HCT116 (cell line): ENCODE measurements around the gene TMEM150A. TPM values are rescaled to one million over a fixed set of nuclear protein-coding genes. Genes with fewer than 3 reads are reported as not detected.

Source experiments
- ATAC-seq: fragments of 200-7000 bp; cut with Tn5 transposase; 2 replicates; pipeline ENCODE4 v1.9.1; 2020; ENCODE audit warnings: mild to moderate bottlenecking, moderate library complexity
- BruUV-seq: library from RNA; stranded (reverse); fragments of 400-500 nt; replicated peaks from 2 replicates; lab custom pipeline; 2021; lab: Mats Ljungman, UMichigan
- CTCF ChIA-PET: fragments of 300-600 bp; sonication (Branson Sonifier 250); formaldehyde crosslinking; loops from one replicate; lab custom pipeline; 2021; ENCODE audit warnings: antibody characterized with exemption; lab: Charles Lee
- POLR2A ChIA-PET: fragments of 300-600, 350-600 bp; sonication (Branson Sonifier 250); formaldehyde crosslinking; loops from one replicate; lab custom pipeline; 2021; ENCODE audit warnings: antibody characterized with exemption; lab: Charles Lee
- RAD21 ChIA-PET, 2 experiments: fragments of 300-600 bp; sonication (Branson Sonifier 250); formaldehyde crosslinking; loops; one replicate each; lab custom pipeline; 2023; ENCODE audit warnings: low total read pairs in 2 of 2; ENCODE audit not compliant: uncharacterized antibody in 2 of 2, unreplicated experiment in 2 of 2, low non-redundant PET in 1 of 2; lab: Charles Lee
- DNase-seq: peaks from one replicate; pipeline ENCODE4 v3.0.0-alpha.2; 2010; ENCODE audit warnings: low read depth, low spot score
- H2AFZ ChIP-seq: fragments of 200-600 bp; shearing (Covaris generic), sonication (generic); 2 replicates; pipeline ENCODE4 v1.6.1; 2017; ENCODE audit warnings: low read depth, mixed run types, mixed read lengths, antibody characterized with exemption, low read length; ENCODE audit not compliant: poor library complexity, severe bottlenecking
- H3K27ac ChIP-seq: 2 replicates; pipeline ENCODE4 v1.5.1; 2012; ENCODE audit warnings: low read depth, low read length
- H3K27me3 ChIP-seq: fragments of 200-600 bp; sonication (generic); 2 replicates; pipeline ENCODE4 v1.6.1; 2016; ENCODE audit warnings: mixed run types, low read length, mixed read lengths; ENCODE audit not compliant: insufficient read depth
- H3K36me3 ChIP-seq, 2 experiments: fragments of 200-500 bp in 1 of 2; fragments of 200-600 bp in 1 of 2; sonication (Bioruptor generic) in 1 of 2; sonication (generic) in 1 of 2; 2 replicates each; pipeline versions ENCODE4 v1.5.1 to v1.6.1; 2014 to 2016; ENCODE audit warnings: low read length in 2 of 2, inconsistent platforms in 1 of 2, mixed read lengths in 1 of 2, mixed run types in 1 of 2; ENCODE audit not compliant: insufficient read depth in 2 of 2, control insufficient read depth in 1 of 2
- H3K4me1 ChIP-seq, 2 experiments: fragments of 200-600 bp in 1 of 2; sonication (generic) in 1 of 2; 2 replicates each; pipeline versions ENCODE4 v1.5.1 to v1.6.1; 2012 to 2017; ENCODE audit warnings: low read length in 2 of 2, inconsistent platforms in 1 of 2, mild to moderate bottlenecking in 1 of 2, mixed read lengths in 1 of 2, mixed run types in 1 of 2, moderate library complexity in 1 of 2; ENCODE audit not compliant: insufficient read depth in 2 of 2, control insufficient read depth in 1 of 2
- H3K4me2 ChIP-seq: fragments of 200-600 bp; sonication (generic); 2 replicates; pipeline ENCODE4 v1.6.1; 2017; ENCODE audit warnings: mixed run types, low read length, mixed read lengths
- H3K4me3 ChIP-seq, 2 experiments: fragments of 200-600 bp in 1 of 2; sonication (generic) in 1 of 2; replicated peaks in 1 of 2; 2 replicates each; pipeline ENCODE4 v1.5.1; 2011 to 2016; ENCODE audit warnings: low read length in 2 of 2, control low read depth in 1 of 2, low read depth in 1 of 2, mild to moderate bottlenecking in 1 of 2, mixed read lengths in 1 of 2, mixed run types in 1 of 2
- H3K79me2 ChIP-seq: fragments of 200-600 bp; sonication (generic); 2 replicates; pipeline ENCODE4 v1.6.1; 2017; ENCODE audit warnings: mild to moderate bottlenecking, mixed run types, low read length, moderate library complexity, mixed read lengths; ENCODE audit not compliant: insufficient read depth
- H3K9ac ChIP-seq: fragments of 200-600 bp; sonication (generic); 2 replicates; pipeline ENCODE4 v1.6.1; 2016; ENCODE audit warnings: low read length, mixed read lengths
- H3K9me2 ChIP-seq: fragments of 200-600 bp; sonication (generic), shearing (Covaris generic); 2 replicates; pipeline ENCODE4 v1.6.1; 2017; ENCODE audit warnings: mixed run types, mild to moderate bottlenecking, moderate library complexity; ENCODE audit not compliant: insufficient read depth
- H3K9me3 ChIP-seq, 2 experiments: fragments of 200-500 bp in 1 of 2; fragments of 200-600 bp in 1 of 2; sonication (Bioruptor generic) in 1 of 2; sonication (generic) in 1 of 2; 2 replicates each; pipeline ENCODE4 v1.6.1; 2014 to 2017; ENCODE audit warnings: low read length in 2 of 2, mixed read lengths in 2 of 2, inconsistent platforms in 1 of 2, low read depth in 1 of 2, mild to moderate bottlenecking in 1 of 2, mixed run types in 1 of 2, moderate library complexity in 1 of 2; ENCODE audit not compliant: control insufficient read depth in 1 of 2, insufficient read depth in 1 of 2
- H4K20me1 ChIP-seq: fragments of 200-600 bp; sonication (generic), shearing (Covaris generic); 2 replicates; pipeline ENCODE4 v1.6.1; 2017; ENCODE audit warnings: mixed run types, mild to moderate bottlenecking, moderate library complexity; ENCODE audit not compliant: insufficient read depth
- CBX3 ChIP-seq: IDR thresholded peaks from 2 replicates; pipeline ENCODE4 v1.6.1; 2012; ENCODE audit warnings: low read depth
- CEBPB ChIP-seq: IDR thresholded peaks from 2 replicates; pipeline ENCODE4 v1.6.1; 2012; ENCODE audit warnings: low read depth
- EGR1 ChIP-seq: IDR thresholded peaks from 2 replicates; pipeline ENCODE4 v1.6.1; 2012; ENCODE audit warnings: low read depth
- EZH2 ChIP-seq: fragments of 200-600 bp; sonication (generic); IDR thresholded peaks from 2 replicates; pipeline ENCODE4 v1.6.1; 2017; ENCODE audit warnings: antibody characterized with exemption, mixed run types
- MAX ChIP-seq: IDR thresholded peaks from 2 replicates; pipeline ENCODE4 v1.6.1; 2012
- POLR2AphosphoS5 ChIP-seq: IDR thresholded peaks from 2 replicates; pipeline ENCODE4 v1.6.1; 2011; ENCODE audit warnings: mild to moderate bottlenecking, low read depth, low read length, moderate library complexity
- SIN3A ChIP-seq: IDR thresholded peaks from 2 replicates; pipeline ENCODE4 v1.6.1; 2012; ENCODE audit warnings: low read depth
- TCF7L2 ChIP-seq: IDR thresholded peaks from 2 replicates; pipeline ENCODE4 v1.7.0; 2011; ENCODE audit warnings: borderline replicate concordance, inconsistent platforms; ENCODE audit not compliant: insufficient read depth, insufficient read length; ENCODE audit errors: extremely low read depth
- intact Hi-C: fragments of 100-400 bp; cut with micrococcal nuclease; formaldehyde crosslinking; loops from 2 replicates; pipeline ENCODE4 v1.10.0; 2022
- total RNA-seq: library from RNA; stranded (reverse); gene quantifications from one replicate; pipeline ENCODE4 v1.2.1, GENCODE V29; 2021; ENCODE audit not compliant: unreplicated experiment
- TF ChIP-seq, protein P1 (sequence below): IDR thresholded peaks from 2 replicates; pipeline ENCODE4 v1.6.1; 2012; ENCODE audit warnings: low read depth
- TF ChIP-seq, protein P2 (sequence below): IDR thresholded peaks from 2 replicates; pipeline ENCODE4 v1.6.1; 2011; ENCODE audit warnings: mild to moderate bottlenecking, low read length, moderate library complexity; ENCODE audit not compliant: insufficient replicate concordance; ENCODE audit errors: extremely low read depth

The TMEM150A gene
- total RNA-seq, 1 experiment from 2014 or later: 9.9 TPM

GRCh38 chr2:85594715-85595300 lies 7.7 kb downstream of the TMEM150A start:
- Histone ChIP-seq H3K27ac (peak overlapping the region; percentile 72), H3K4me1 (peaks cover 8 to 28% of the 10 kb centered on the region in 2 experiments; a peak in 3 of 4 replicates), H3K36me3 (peaks cover 4 to 5% of the 10 kb centered on the region in 2 experiments; a peak in 3 of 4 replicates), H3K9me2 (no peaks in the 10 kb centered on the region), H3K27me3 (no peaks in the 10 kb centered on the region), H3K79me2 (peaks cover 18% of the 10 kb centered on the region), H3K4me2 (peak overlapping the region; percentile 90), H3K4me3 (peak overlapping the region; percentile 86 to 95), H3K9me3 (no peaks in the 10 kb centered on the region), H2AFZ (no peak overlapping the region), H3K9ac (peak overlapping the region; percentile 82), H4K20me1 (no peaks in the 10 kb centered on the region)
- intact Hi-C loops: no loop called here
- ChIA-PET RAD21 (interaction anchor here in 1 of 2 experiments (0.6 kb wide), 2 partner anchors 148 to 487 kb away, joined by 3 read pairs; no protein-coding TSS in a partner anchor), POLR2A (interaction anchor here (0.8 to 1.5 kb wide), 13 partner anchors 8 to 240 kb away, joined by 3 to 9 read pairs (median 3); partner anchors contain the start of genes C2orf68, ELMOD3, RETSAT and TMEM150A), CTCF (no interaction called here)
- ATAC-seq (no peak; the same call in 1 of the 2 replicates), DNase-seq (no peak)
- TSS peak; percentile 91 for BruUV-seq
- TF ChIP-seq MAX (no peak), SIN3A (no peak)

DNA sequence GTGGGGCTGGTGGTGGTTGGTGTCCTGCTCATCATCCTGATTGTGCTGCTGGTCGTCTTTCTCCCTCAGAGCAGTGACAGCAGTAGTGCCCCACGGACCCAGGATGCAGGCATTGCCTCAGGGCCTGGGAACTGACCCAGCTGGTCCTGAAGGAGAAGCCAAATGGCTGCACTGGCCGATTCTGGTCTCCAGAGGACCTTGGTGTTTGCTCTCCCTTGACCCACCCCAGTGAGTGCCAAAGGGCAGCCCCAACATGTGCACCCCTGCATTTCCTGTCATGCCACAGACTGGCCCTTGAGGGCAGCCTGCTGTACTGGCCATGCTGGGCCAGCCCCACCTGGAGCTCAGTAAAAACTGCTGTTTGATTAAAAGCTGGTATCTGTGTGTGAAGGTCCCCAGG lies 9.5 kb downstream of the TMEM150A start:
- no peak for TF ChIP-seq TCF7L2
- TF ChIP-seq POLR2AphosphoS5: no peak
- no peak for TF ChIP-seq EGR1
- TF ChIP-seq, protein P1, sequence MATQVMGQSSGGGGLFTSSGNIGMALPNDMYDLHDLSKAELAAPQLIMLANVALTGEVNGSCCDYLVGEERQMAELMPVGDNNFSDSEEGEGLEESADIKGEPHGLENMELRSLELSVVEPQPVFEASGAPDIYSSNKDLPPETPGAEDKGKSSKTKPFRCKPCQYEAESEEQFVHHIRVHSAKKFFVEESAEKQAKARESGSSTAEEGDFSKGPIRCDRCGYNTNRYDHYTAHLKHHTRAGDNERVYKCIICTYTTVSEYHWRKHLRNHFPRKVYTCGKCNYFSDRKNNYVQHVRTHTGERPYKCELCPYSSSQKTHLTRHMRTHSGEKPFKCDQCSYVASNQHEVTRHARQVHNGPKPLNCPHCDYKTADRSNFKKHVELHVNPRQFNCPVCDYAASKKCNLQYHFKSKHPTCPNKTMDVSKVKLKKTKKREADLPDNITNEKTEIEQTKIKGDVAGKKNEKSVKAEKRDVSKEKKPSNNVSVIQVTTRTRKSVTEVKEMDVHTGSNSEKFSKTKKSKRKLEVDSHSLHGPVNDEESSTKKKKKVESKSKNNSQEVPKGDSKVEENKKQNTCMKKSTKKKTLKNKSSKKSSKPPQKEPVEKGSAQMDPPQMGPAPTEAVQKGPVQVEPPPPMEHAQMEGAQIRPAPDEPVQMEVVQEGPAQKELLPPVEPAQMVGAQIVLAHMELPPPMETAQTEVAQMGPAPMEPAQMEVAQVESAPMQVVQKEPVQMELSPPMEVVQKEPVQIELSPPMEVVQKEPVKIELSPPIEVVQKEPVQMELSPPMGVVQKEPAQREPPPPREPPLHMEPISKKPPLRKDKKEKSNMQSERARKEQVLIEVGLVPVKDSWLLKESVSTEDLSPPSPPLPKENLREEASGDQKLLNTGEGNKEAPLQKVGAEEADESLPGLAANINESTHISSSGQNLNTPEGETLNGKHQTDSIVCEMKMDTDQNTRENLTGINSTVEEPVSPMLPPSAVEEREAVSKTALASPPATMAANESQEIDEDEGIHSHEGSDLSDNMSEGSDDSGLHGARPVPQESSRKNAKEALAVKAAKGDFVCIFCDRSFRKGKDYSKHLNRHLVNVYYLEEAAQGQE: no peak
- TF ChIP-seq, protein P2, sequence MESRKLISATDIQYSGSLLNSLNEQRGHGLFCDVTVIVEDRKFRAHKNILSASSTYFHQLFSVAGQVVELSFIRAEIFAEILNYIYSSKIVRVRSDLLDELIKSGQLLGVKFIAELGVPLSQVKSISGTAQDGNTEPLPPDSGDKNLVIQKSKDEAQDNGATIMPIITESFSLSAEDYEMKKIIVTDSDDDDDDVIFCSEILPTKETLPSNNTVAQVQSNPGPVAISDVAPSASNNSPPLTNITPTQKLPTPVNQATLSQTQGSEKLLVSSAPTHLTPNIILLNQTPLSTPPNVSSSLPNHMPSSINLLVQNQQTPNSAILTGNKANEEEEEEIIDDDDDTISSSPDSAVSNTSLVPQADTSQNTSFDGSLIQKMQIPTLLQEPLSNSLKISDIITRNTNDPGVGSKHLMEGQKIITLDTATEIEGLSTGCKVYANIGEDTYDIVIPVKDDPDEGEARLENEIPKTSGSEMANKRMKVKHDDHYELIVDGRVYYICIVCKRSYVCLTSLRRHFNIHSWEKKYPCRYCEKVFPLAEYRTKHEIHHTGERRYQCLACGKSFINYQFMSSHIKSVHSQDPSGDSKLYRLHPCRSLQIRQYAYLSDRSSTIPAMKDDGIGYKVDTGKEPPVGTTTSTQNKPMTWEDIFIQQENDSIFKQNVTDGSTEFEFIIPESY: no peak
- no peak for TF ChIP-seq EZH2
- no peak for TF ChIP-seq SIN3A
- TF ChIP-seq CEBPB: no peak
- no peak for TF ChIP-seq CBX3
- POLR2A ChIA-PET: interaction anchor here (0.6 kb wide), 1 partner anchor 12 kb away, joined by 4 read pairs; no protein-coding TSS in a partner anchor
- no TSS peak for BruUV-seq

More for the DNA sequence above, 9.5 kb downstream of the TMEM150A start:
- no peak overlapping the region for H3K9ac ChIP-seq
- ChIA-PET CTCF (no interaction called here), RAD21 (interaction anchor here in 1 of 2 experiments (0.6 kb wide), 1 partner anchor 132 kb away, joined by 7 read pairs; no protein-coding TSS in a partner anchor)
- H3K4me3 ChIP-seq: no peak overlapping the region
- H3K79me2 ChIP-seq: peaks cover 18% of the 10 kb centered on the region
- intact Hi-C loops: no loop called here
- H3K27ac ChIP-seq: no peak overlapping the region
- DNase-seq: no peak
- peaks cover 3 to 4% of the 10 kb centered on the region in 2 experiments; a peak in 2 of 4 replicates for H3K36me3 ChIP-seq
- H3K4me2 ChIP-seq: no peak overlapping the region
- no peaks in the 10 kb centered on the region for H3K9me3 ChIP-seq
- H4K20me1 ChIP-seq: no peaks in the 10 kb centered on the region
- peaks cover 8 to 28% of the 10 kb centered on the region in 2 experiments; a peak in 3 of 4 replicates for H3K4me1 ChIP-seq
- H3K9me2 ChIP-seq: no peaks in the 10 kb centered on the region
- no peaks in the 10 kb centered on the region for H3K27me3 ChIP-seq
- H2AFZ ChIP-seq: no peak overlapping the region
- ATAC-seq: no peak
